NCI-H2107 treated with DMSO at 0.1 percent for 48 hours (cell line): ENCODE results near the gene LINC00237.

Experiments
- DNase-seq: peaks from one replicate; lab custom pipeline; 2025; ENCODE audit not compliant: unreplicated experiment; lab: John Stamatoyannopoulos, UW

Gene LINC00237

DNA sequence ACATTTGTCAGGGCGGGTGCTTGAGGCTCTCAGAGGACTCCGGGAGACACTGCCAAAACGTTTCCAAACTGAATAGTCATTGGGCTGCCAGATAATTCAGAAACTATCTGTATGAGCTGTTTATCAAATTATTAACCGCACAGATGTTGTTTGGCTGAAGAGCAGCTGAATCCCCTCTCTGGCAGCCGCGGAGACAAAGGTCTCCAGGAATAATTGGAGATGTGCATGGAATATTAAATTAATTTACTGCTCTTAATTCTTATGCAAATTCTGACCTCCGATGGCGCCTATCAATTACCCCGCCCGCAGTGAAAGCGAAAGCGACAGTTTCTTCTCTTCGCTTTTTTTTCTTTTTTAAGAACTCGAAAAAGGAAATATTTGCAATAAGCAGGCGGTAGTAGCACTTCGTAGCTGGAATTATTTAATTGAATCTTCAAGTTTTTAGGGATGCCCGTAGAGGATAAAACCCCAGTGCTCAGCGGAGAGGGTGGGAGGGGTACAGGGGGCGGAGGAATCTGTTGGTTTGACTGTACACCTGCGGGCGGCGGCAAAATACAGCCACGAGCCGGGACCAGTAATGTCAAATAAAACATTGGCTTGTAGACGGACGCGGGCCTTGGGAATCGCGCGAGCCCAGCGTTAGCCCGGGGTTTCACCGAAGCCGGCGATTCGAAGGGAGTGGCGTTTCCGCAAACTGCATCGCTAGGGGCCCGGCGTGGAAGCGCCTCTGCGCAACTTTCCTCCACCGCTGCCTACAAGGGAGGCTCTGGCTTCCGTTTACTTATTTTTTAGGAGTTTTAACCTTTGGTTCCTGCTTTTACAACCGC is 6.2 kb downstream of the LINC00237 start:
- DNase-seq, result no peak

DNA sequence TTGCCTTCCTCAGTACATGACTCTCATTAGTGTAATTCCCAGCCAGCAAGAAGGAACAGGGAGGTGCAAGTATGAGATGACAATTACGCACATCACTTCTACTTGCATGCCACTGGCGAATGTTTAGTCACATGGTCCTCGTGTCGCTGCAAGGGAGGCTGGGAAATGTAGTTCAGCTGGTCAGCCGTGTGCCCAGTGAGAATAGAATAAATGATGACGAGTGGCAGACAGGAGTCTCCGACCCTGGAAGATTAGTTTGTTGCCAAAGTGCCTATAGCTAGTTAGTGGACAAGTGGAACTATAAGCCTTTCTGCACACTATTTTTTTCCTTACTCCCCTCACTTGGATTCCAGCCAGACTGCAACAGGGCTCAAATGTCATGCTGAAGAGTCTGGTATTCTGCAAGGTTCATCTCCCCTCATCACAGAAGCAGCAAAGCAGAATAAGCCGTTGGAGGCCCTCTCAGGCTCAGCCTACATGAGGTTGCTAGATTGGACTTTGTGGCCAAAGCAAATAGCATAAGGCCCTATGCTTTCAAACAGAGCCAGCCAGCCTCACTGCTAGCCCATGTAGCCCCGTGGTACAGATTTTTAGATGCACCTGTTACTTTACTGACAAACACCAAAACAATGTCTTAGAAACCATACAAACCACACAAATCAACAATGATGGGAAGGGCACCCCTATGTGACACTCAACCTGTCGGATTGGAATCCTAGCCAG is 9.7 kb downstream of the LINC00237 start:
- DNase-seq, result no peak

DNA sequence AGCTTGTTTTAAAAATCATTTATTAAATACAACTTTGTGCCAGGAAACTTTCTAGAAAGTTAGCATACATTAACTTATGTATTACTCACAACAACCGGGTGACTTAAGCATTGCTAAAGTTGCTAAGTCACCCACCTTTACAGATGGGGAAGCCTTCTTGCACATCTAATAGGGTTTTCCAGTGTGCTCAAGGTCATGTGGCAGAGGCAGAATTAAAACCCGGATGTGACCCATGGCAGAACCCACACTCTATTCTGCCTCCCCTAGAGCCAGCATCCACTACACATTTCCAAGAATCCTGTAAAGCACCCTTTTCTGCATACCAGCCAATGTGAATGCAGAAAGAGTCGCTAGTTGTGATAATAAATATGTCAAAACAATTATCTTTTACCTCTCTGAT is 13.4 kb downstream of the LINC00237 start:
- no peak for DNase-seq

DNA sequence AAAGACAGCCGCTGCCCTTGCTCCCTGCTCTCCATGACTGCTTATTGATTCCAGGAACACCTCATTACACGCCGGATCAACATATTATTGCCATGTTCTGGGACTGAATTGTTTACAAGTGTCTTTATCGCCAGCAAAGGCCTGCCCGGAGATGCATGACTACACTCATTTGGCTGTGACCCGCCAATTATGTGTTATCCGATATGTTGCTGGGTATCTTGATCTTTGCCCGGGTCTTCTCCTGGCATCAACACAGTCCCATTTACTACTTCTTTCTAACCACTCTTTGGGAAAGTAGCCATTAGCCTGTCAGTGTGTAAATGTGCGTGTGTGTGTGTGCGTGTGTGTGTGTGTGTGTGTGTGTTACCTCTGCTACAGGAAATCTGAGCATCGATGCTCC is 15.4 kb downstream of the LINC00237 start:
- no peak for DNase-seq

DNA sequence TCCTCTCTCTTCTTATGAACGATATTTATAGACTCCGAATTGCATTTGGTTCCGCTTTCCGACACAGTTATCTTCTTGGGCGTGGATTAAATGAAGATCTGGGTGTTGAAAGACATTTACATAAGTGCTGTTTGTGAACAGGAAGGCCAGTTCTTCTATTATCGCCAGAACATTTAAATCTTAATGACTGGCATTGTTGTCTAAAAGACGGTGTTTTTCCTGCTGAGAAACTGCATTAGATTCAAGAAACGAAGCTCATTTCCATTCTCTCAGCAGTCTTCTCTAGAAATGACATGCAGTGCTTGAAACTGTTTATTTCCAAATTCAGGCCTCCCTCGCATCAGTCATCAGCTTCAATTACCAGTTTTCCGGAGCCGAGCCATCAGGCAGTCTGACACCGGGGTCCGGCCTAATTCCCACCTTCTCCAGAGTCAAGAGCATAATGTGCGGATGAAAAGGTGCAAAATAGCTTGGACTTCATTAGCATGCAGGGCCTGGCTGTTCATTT is 16.0 kb downstream of the LINC00237 start:
- no peak for DNase-seq

DNA sequence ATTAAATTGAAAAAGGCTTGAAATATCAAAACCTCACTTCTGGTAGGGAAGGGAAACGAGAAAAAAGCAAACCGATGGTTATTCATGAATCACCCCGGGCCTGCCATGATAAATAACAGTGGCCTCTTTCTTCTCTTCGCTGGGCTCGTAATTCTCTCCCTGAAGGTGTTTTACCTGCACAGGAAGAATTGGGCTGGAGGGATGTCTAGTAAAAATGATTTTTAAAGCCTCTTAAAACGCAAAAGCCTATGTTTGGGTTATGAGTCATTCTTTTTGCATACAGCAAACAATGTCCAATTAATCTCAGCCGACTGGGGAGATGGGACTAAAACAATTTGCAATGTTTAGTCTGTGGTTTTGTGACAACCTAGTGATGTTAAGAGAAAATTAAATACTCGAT is 16.8 kb downstream of the LINC00237 start:
- no peak for DNase-seq

DNA sequence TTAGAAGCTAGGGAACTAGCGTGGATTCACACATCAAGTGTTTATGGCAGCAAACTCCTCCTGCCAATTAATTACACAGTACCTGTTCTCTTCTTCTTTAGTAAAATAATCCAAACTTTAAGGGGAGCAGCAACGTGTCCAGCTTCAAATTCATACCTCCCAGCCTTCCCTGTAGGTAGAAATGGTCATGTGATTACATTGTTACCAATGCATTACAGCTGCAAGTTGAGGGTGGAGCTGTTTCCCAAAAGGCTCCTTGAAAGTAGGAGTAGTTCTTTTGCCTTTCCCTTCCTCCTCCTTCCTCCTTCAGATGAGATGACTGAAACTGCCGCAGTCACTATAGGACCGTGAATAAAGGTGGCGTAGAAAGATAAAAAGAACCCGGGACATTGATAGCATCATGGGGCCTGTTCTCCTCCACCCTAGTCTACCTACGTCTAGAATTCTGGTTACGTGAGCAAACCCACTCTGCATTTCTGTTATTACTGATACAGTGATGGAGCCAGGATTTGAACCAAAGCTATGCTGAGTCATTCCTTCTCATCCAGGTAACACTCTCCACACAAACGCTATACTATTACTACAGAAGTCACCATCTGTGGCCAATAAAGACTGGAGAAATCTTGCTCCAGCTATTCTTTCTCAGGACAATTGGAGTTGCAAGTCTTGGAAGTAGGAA is 18.2 kb downstream of the LINC00237 start:
- DNase-seq, result no peak

DNA sequence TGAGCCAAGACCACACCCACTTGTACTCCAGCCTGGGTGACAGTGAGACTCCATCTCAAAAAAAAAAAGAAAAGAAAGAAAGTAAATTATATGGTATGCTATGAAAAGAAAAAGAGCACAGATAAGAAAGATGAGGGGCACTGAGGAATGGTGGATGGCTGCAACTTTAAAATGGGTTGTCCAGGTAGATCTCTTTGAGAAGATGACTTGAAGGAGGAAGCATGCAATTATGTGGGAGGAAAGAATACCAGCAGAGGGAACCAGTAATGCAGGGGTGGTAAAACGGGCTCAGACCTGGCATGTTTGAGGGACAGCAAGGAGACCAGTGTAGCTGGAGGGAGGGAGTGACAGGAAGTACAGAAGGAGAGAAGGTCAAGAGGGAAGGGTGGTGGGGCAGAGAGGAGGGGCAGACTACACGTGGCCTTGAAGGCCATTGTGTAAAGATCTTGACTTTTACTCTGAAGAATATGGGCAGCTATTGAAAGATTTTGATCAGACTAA is 22.3 kb downstream of the LINC00237 start:
- no peak for DNase-seq

DNA sequence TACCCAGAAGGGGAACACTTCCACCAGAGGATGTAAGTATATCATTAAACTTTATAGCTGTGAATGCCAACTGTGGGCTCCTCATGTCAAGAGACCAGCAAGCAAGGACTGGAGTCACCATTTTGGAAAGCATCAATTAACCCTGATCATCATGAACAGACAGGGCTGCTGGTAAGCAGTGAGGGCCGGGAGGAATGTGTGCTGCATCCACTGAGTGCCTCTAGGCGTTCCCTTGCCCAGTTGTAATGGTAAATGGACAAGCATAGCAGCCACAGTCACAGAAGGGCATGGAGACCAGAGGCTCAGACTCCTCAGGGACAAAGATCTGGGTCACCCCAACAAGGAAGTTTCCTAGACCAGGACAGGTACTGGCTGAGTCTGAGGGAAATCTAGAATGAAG is 23.6 kb downstream of the LINC00237 start:
- no peak for DNase-seq

DNA sequence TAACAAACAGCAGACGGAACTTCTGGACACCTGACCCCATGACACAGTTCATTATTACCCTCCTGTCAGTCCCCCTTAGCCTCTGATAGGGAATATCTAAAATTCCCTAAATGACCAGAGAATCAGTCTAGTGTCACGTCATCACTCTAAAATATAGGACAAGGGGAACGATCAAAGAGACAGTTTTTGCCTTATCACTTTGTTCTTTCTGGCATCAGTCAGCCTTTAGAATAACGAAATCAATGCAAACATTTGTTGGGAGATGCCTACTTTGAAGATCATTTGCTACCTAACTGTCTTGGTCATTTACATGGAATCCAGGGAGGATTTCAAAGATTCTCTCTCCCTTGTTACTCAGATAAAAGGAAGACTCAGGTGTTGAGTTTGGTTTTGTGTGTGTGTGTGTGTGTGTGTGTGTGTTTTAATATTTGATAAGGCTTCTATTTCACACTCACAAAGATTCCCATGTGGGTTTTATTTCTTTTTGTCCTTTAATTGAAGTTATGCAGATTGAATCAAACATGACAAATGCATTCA is 28.3 kb downstream of the LINC00237 start:
- DNase-seq, result no peak

DNA sequence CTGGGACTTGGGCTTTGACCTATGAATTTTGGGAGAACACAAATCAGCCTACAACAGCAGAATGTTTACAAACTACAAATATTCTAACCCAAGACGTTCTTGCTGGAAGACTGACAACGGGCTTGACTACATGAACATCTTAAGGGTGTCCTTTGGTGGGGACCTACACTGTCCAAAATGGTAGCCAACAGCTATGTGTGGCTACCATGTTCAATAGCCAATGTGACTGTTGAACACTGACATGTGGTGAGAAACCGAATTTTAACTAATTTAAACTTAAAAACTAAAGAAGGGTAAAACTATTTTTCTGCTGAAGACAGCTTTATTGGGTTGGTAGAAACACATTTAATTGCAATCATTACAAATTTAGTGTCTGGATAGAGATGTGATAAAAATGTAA is 30.1 kb downstream of the LINC00237 start:
- DNase-seq, result no peak

DNA sequence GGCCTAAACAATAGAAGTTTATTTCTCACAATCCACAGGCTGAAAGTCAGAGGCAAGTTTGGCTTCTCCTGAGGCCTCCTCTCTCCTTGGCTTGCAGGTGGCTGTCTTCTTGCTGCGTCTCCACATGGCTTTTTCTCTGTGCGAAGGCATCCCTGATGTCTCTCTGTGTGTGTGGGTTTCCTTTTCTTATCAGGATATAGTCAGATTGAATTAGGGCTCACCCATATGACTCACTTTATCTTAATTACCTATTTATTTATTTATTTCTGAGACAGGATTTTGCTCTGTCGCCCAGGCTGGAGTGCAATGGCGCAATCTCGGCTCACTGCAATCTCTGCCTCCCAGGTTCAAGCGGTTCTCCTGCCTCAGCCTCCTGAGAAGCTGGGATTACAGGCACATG is 30.7 kb downstream of the LINC00237 start:
- DNase-seq, result no peak

DNA sequence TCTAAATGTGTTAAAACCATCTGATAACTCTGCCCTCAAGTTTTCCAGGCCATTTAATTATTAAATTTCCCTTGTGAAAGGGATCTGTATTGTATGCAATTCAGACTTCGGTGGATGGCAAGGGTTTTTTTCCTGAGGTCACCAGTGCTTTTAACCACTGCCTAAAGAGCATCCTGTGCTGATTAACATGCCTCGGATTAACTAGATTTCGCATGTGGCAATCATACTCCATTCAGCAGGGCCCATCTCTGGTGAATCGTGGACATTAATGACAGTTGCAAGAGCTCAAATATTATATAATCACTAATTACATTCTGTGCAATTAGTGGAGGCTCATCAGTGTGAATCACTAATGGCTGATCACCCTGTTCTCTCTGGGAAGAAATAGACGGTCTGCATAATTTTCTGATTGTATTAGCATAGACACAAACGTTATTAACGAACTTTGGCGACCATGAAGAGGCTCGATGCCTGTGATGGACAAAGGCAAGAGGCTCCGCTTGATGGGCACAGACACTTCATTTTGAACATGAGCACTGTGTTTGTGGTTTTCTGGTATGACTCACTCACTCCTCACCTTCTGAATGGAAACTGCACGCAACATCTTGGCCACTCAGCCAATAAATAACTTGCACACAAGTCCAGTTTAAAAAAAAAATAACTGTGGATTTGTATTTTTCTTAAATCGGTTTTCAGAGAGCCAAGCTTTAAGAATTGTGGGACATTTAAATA is 31.4 kb downstream of the LINC00237 start:
- DNase-seq, result no peak

DNA sequence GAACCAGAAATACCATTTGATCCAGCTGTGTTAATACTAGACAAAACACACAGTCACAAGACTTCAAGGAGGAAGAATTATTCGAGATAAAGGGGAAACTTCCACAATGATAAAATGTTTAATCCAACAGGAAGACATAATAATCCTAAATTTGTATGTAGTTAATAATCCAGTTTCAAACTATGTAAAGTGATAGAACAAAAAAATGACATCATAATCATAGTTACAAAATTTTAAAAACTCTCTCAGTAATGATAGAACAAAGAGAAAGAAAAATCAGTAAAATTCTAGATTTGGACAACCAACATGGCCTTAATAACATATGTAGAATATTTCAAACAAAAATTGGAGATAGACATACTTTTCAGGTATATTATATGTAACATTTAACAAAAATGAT is 38.9 kb downstream of the LINC00237 start:
- DNase-seq, result no peak

DNA sequence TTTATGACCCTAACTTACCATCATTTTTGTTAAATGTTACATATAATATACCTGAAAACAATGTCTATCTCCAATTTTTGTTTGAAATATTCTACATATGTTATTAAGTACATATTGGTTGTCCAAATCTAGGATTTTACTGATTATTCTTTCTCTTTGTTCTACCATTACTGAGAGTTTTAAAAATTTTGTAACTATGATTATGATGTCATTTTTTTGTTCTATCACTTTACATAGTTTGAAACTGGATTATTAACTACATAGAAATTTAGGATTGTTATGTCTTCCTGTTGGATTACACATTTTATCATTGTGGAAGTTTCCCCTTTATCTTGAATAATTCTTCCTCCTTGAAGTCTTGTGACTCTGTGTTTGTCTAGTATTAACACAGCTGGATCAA is 41.2 kb downstream of the LINC00237 start:
- no peak for DNase-seq

DNA sequence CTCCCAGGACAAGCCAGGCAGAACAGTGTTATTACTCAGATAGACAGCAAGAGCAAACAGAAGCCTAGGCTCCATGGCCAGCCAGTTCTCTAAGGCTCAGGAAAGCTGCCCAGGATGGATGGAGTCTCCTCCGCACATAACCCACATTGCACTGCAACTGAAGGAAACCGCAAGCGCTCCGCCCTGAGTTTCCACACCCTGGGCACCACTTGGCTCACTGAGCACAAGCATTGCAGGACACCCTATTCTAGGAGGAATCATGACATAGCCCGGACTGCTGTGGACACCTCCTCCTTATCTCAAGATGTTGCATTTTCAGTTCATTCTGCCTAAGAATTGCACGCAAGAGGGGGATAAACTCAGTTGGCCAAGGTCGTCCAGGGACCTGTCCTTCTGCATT is 42.9 kb downstream of the LINC00237 start:
- no peak for DNase-seq

DNA sequence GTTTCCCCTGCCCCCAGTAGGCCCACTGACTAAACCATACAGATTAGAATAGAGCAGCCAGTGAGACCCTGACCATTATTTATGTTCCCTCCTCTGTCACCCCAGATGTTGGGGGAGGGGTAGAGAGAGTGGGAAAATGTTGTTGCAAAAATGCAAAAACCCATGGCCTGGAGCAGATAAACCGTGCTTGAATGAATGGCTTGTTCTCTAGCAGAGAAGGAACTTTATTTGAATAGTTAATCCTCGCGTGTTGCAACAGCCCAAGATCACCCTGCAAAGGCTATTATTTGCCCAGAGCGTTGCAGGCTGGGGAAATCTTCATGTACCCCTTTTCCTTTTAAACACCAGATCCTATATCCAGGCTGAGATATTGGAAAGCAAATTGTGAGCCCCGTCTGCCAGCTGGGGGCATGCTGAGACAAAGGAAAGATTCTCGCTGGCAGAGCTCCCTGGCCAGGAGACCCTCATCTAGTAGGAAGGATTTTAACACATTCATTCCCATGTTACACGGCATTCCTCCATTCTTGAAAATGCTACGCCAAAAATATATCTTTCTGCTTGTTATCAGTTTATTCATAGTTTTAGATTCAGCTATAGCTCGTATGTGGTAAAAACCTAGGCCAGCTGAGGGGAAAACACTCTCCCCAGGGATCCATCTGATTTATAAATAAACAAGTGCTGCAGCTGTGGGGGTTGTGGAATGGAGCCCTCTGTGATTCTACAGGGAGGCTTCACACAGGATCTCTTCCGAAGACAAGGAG is 53.0 kb downstream of the LINC00237 start:
- no peak for DNase-seq

DNA sequence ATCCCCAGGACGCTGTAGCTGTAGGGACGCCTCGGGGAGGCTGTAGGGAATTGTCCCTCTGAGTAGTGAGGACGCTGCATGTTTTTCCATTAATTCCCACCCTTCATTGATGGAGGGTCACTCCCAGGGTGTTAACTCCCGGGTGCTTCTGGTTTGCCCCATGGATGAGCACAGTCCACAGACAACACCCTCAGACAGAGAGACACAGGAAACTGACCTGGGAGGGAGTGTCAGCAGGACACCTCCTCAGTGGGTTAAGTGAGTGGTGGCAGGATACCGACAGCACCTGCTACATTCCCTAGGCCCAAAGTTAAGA is 53.5 kb downstream of the LINC00237 start:
- no peak for DNase-seq

DNA sequence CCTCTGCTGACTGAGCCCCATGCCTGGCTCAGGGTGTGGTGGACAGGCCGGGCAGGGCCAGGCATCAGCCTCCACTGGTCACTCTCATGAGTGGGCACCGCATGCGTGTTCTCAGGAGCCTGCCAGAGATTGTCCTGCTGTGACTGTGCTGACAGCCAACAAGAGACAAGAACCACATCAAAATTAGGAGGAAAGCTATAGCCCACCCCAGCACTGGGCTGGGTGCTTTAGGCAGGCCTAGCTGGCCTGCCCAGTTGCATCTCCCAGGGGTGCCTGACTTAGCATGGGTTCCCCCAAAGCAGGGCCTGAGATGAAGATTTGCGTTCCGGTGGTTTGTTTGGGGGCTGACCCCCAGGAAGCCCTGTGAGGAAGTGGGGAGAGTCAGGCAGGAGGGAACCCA is 53.9 kb downstream of the LINC00237 start:
- DNase-seq, result no peak

DNA sequence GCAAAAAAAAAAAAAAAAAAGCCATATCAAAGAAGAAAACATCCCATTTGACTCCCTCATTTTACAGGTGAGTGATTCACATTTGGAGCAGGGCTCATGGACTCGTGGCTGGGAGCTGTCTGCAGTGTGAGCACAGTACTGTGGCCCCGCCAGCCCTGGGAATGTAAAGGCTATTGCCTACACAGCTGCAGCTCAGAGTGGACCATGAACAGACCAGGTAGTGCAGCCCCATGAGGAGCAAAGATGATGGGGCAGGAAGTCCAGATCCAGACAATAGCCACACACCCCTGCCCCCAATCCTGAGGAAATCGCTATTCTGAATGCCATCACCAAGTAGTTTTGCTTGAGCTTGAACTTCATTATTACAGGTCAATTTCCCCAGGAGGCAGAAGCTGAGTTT is 55.4 kb downstream of the LINC00237 start:
- no peak for DNase-seq
